Activated naive CD8-positive, alpha-beta T cell treated with anti-CD3 and anti-CD28 coated beads, Interleukin-2, amount 10 ng/mL, durations not matched to agents 7 days and 5 days (primary cell): ENCODE measurements around the gene CEP63. TPM values are rescaled to one million over a fixed set of nuclear protein-coding genes. Genes with fewer than 3 reads are reported as not detected.
A peak's percentile ranks its signal among the peaks of the same experiment; 100 is the strongest.

ENCODE experiments used
- ATAC-seq: fragments of 150-1000 bp; cut with Tn5 transposase; one replicate; pipeline ENCODE4 v1.10.0; 2021; ENCODE audit warnings: low read depth, moderate library complexity
- POLR2A ChIA-PET: fragments of 350-600 bp; sonication (Branson Sonifier 250); formaldehyde crosslinking; loops from one replicate; lab custom pipeline; 2021; ENCODE audit warnings: antibody characterized with exemption; lab: Charles Lee
- DNase-seq: peaks from one replicate; pipeline ENCODE4 v3.0.0; 2021
- H3K27ac Mint-ChIP-seq: one replicate; pipeline ENCODE4 v1.8.0; 2022; ENCODE audit warnings: mild to moderate bottlenecking, mixed read lengths
- H3K27me3 Mint-ChIP-seq: one replicate; pipeline ENCODE4 v1.8.0; 2022; ENCODE audit warnings: mild to moderate bottlenecking, moderate library complexity, mixed read lengths
- H3K36me3 Mint-ChIP-seq: one replicate; pipeline ENCODE4 v1.8.0; 2021; ENCODE audit warnings: mild to moderate bottlenecking, mixed read lengths
- H3K4me1 Mint-ChIP-seq: one replicate; pipeline ENCODE4 v1.8.0; 2021; ENCODE audit warnings: mixed read lengths
- H3K4me3 Mint-ChIP-seq: one replicate; pipeline ENCODE4 v1.8.0; 2022; ENCODE audit warnings: mild to moderate bottlenecking, moderate library complexity, mixed read lengths
- H3K9me3 Mint-ChIP-seq: one replicate; pipeline ENCODE4 v1.8.0; 2021; ENCODE audit warnings: mixed read lengths
- total RNA-seq, 2 experiments: library from RNA; stranded (reverse); gene quantifications; one replicate each; pipeline ENCODE4 v1.2.3, GENCODE V29; 2021

Gene CEP63
- total RNA-seq, 2 experiments from 2014 or later, result 25.2 to 26.3 TPM

DNA sequence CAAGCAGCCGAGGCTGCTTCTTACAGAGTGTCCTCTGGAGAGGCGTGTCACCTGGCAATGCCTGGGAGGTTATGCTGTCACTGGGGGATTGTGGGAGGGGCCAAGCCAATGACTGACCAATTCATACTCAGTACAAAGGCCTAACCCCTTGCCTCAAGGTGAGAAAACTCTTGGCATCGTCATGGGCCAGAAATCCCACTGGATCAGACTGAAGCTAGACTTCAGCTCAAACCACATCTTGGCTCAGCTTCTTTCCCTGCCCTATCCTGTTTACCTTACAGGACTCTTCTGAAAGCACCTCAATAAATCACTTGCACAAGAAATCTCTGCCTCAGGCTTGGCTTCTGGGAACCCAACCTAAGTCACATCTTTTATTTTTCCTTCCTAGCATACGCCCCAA is 9.6 kb upstream of the CEP63 start:
- no peaks in the 10 kb centered on the region for H3K4me1 Mint-ChIP-seq
- no peak for DNase-seq
- no peak for ATAC-seq
- no peak overlapping the region for H3K4me3 Mint-ChIP-seq
- POLR2A ChIA-PET, result interaction anchor here (1.5 kb wide), 1 partner anchor 9 kb away, joined by 3 read pairs; the partner anchor contains the start of genes ANAPC13 and CEP63
- no peaks in the 10 kb centered on the region for H3K27me3 Mint-ChIP-seq
- peaks cover 2% of the 10 kb centered on the region for H3K36me3 Mint-ChIP-seq
- H3K9me3 Mint-ChIP-seq, result no peaks in the 10 kb centered on the region
- no peak overlapping the region for H3K27ac Mint-ChIP-seq

DNA sequence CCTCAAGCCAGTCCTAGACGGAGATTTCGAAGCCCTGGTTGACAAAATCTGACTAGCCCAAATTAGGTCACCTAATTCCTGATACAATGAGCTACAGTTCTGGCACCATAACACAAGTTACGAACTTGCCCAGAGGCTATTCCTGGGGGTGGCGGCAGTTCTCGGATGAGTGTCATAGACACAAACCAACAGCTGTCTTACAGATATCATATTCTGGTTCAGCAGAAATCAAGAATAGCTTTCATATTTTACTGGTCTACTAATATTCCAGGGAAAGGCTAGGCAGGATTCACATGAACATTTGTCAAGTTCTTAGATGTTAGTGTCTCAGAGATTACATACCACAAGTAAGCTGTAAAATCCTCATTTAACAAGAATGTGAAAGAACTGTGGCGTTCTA is 8.9 kb upstream of the CEP63 start:
- POLR2A ChIA-PET, result interaction anchor here (0.9 kb wide), 1 partner anchor 9 kb away, joined by 5 read pairs; the partner anchor contains the start of genes ANAPC13 and CEP63
- ATAC-seq (no peak), DNase-seq (no peak)
- Mint-ChIP-seq H3K4me3 (no peak overlapping the region), H3K36me3 (peaks cover 2% of the 10 kb centered on the region), H3K9me3 (no peaks in the 10 kb centered on the region), H3K4me1 (no peaks in the 10 kb centered on the region), H3K27ac (no peak overlapping the region), H3K27me3 (no peaks in the 10 kb centered on the region)

DNA sequence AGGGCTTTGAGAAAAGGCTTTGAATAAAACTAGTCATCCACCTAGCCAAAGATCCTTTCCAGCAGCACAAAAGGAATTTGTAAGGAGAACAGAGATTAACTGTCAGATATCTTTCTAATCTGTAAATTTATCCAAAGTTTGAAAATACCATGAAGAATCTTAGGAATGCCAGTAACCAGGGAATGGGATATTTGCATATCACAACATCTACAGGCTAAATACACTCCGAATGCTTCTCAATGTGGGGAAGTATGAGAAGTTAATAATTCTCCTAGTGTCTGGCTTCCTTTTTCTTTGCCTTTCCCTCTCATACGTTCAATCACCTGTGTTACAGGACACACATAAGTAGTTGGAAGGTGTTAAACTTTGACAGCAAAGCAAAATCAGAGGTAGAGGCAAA is 7.9 kb upstream of the CEP63 start:
- Mint-ChIP-seq H3K27me3 (no peaks in the 10 kb centered on the region), H3K4me3 (no peak overlapping the region), H3K4me1 (peaks cover 5% of the 10 kb centered on the region), H3K27ac (no peak overlapping the region), H3K9me3 (no peaks in the 10 kb centered on the region), H3K36me3 (peaks cover 7% of the 10 kb centered on the region)
- ATAC-seq (no peak), DNase-seq (no peak)
- POLR2A ChIA-PET, result no interaction called here

DNA sequence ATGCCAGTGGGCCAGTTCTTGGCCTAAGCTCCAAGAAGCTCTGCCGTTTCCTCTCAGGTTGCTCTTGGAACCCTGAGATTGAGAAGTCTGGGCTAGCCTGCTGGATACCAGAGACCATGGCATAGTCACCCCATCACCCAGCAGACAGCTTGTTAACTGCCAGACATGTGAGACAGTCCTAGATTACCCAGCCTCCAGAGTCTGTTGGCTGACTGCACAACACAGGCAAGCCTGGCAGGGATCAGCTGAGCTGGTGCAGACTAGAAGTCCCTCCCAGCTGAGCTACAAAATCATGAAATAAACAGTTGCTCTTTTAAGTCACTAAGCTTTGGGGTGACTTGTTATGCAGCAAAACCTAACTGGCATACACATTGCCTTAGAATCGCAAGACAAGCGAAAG is 5.3 kb upstream of the CEP63 start:
- Mint-ChIP-seq H3K27me3 (no peaks in the 10 kb centered on the region), H3K4me3 (no peak overlapping the region), H3K9me3 (no peaks in the 10 kb centered on the region), H3K4me1 (peaks cover 15% of the 10 kb centered on the region), H3K36me3 (peaks cover 9% of the 10 kb centered on the region), H3K27ac (no peak overlapping the region)
- POLR2A ChIA-PET, result no interaction called here
- DNase-seq (no peak), ATAC-seq (no peak)

DNA sequence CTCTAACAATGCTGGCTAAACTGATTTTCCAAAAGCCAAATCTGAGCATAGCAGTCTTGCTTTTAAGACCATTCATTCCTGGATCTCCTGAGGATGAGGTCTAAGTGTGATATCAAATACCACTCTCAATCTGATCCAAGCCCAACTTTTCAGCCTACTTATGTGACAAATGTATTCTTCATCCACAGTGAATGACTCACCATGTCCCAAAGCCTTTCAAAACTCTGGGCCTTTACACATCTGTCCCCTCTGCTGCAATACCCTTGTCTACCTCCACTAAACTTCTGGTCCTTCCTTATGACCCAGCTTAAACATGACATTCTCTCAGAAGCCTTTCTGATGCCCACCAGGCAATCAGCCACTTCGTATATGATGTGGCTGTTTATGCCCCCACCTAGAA is 4.7 kb upstream of the CEP63 start:
- Mint-ChIP-seq H3K4me1 (peaks cover 15% of the 10 kb centered on the region), H3K9me3 (no peaks in the 10 kb centered on the region), H3K4me3 (no peak overlapping the region), H3K36me3 (peaks cover 9% of the 10 kb centered on the region), H3K27me3 (no peaks in the 10 kb centered on the region), H3K27ac (no peak overlapping the region)
- POLR2A ChIA-PET, result no interaction called here
- DNase-seq (no peak), ATAC-seq (no peak)

DNA sequence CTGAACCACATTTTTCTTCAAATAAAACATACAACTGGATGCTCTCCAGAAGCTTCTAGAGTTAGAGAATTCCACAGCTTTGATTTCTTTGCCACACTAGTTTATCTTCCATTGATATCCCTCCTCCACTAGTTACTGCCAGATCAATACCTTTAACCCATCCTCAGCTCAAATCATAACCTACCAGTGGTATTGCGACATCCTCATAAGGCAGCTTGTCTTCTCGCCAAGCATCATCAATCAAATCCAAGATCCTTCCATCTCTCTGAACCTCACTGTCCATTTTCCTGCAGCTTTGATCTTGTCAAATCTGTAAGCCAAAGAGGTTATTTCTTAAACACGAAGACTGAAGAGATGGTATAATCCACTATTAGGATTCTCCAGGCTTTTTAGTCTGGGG is 3.2 kb upstream of the CEP63 start:
- POLR2A ChIA-PET, result no interaction called here
- no peak for DNase-seq
- Mint-ChIP-seq H3K4me1 (peaks cover 25% of the 10 kb centered on the region), H3K36me3 (peaks cover 9% of the 10 kb centered on the region), H3K27ac (no peak overlapping the region), H3K4me3 (no peak overlapping the region), H3K9me3 (no peaks in the 10 kb centered on the region), H3K27me3 (no peaks in the 10 kb centered on the region)
- ATAC-seq, result no peak

DNA sequence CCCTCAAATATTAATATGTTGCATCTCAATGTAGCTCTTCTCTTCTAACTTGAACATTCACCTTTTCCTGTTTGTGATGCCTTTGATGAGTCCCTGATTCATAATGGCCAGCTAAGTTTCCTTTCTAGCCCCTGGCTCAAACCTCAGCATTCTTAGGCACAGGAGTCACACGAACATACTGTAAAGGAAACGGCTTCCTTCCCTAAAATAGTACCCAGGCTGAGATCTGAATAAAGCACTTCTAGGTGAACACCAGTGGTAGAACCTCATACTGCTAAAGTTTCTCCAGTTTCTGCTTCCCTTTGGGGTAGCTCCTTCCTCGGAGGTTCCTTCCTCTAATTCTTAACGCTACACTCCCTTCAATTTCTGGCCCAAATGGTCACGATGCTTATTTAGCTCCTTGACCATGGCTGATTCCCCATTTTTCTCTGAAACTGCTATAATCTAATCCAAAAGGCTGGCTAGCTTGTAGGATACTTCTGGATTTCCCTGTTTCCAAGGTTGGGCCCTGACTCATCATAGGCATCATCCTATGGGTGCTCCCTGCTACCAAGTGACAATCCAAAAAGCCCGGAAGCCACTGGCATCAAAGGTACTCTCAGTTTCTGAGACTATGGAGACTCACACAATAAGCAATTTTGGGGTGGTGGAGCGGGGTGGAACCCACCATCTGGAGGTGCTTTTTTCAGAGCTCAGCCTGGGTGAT is 2.5 kb upstream of the CEP63 start:
- Mint-ChIP-seq H3K36me3 (peaks cover 12% of the 10 kb centered on the region), H3K27ac (no peak overlapping the region), H3K9me3 (no peaks in the 10 kb centered on the region)

DNA sequence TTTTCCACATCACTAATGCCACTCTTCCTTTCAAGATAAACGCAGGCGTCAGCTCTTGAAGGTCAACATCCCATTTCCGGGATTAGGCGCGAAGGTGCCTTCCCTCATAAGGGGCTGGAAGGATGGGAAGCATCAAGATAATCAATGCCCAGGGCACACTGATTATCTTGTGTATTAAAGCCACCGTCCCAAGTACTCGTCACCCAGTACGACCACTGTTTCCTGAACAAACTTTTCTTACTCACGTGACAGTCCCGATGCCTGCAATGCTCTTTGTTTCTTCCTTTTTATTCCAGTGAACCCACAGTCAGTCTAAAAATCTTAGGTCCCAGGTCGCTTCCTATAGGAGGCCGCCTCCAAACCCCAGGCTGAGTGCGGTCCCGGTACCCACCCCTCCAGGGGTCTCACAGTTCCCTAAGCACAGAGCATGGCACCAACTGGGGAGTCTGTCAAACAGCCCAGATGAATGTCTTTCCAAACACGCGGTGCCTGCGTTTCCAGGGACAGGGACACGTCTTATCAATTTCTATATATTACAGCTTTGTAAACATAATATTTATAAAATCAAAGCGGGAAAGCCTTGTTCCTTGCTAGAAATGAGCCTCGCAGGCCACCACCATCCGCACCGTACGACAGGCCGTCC is 661 bp upstream of the CEP63 start:
- Mint-ChIP-seq H3K36me3 (peaks cover 12% of the 10 kb centered on the region), H3K4me1 (peaks cover 32% of the 10 kb centered on the region), H3K4me3 (peak overlapping the region; percentile 96), H3K27ac (peak overlapping the region; percentile 99), H3K9me3 (no peaks in the 10 kb centered on the region), H3K27me3 (no peaks in the 10 kb centered on the region)
- DNase-seq (no peak), ATAC-seq (peak; percentile 10)
- POLR2A ChIA-PET, result interaction anchor here (0.6 to 1.5 kb wide), 5 partner anchors 8 to 912 kb away, joined by 3 to 5 read pairs (median 3); partner anchors contain the start of genes CDV3 and RYK

More for the DNA sequence above, 2.5 kb upstream of the CEP63 start:
- DNase-seq, result no peak
- no peak overlapping the region for H3K4me3 Mint-ChIP-seq
- peaks cover 32% of the 10 kb centered on the region for H3K4me1 Mint-ChIP-seq
- POLR2A ChIA-PET, result no interaction called here
- ATAC-seq, result no peak
- no peaks in the 10 kb centered on the region for H3K27me3 Mint-ChIP-seq

DNA sequence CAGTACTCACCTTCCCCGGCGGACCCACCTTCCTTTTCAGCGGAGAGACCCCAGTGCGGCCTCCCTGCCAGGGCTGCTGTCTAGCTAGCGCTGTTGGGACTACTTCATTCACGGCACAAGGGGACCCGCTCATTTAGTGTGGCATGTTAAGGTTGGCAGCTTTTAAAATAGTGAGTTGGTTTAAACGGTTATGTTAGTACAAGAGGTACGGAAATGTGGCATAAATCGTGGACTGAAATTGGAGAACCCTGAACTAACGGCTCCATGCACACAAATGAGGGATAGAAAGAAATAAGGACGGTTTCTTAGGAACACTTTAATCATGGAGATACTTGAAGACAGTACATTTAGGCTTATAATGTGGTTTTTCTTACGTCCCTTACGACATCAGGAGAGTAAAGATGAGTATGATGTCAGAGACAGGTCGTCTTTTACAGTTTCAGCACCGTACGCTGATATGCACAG is 752 bp downstream of the CEP63 start:
- DNase-seq (no peak), ATAC-seq (peak; percentile 21)
- Mint-ChIP-seq H3K4me3 (peak overlapping the region; percentile 96), H3K36me3 (peaks cover 12% of the 10 kb centered on the region), H3K27ac (peak overlapping the region; percentile 99), H3K9me3 (no peaks in the 10 kb centered on the region), H3K27me3 (no peaks in the 10 kb centered on the region), H3K4me1 (peaks cover 32% of the 10 kb centered on the region)
- POLR2A ChIA-PET, result interaction anchor here (1.0 to 1.6 kb wide), 6 partner anchors 9 to 913 kb away, joined by 3 to 6 read pairs (median 5); partner anchors contain the start of genes CDV3 and RYK

DNA sequence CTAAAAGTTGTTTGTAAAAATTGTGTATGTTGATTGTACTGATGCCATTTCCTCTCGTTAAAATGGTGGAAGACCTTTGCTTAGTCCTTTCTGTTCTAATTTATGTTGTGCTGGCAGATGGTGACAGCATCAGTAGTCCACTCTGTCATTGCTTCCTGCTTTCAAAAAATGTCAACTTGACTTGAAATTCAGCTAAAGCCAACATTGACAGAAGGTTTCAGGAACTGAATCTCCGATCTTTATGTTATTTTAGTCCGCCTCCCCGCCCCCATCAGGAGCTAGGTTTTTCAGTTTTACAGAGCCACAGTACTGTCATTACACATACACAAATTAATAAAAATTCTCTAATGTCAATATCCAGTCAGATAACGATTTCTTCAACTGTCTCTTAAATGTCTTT is 1.5 kb downstream of the CEP63 start:
- peaks cover 31% of the 10 kb centered on the region for H3K4me1 Mint-ChIP-seq
- H3K9me3 Mint-ChIP-seq, result no peaks in the 10 kb centered on the region
- no peaks in the 10 kb centered on the region for H3K27me3 Mint-ChIP-seq
- DNase-seq (no peak), ATAC-seq (no peak)
- H3K36me3 Mint-ChIP-seq, result peaks cover 11% of the 10 kb centered on the region
- H3K4me3 Mint-ChIP-seq, result peak overlapping the region; percentile 65
- H3K27ac Mint-ChIP-seq, result peak overlapping the region; percentile 60
- POLR2A ChIA-PET, result interaction anchor here (1.3 to 1.6 kb wide), 3 partner anchors 8 to 237 kb away, joined by 3 to 6 read pairs (median 5); partner anchors contain the start of gene RYK

DNA sequence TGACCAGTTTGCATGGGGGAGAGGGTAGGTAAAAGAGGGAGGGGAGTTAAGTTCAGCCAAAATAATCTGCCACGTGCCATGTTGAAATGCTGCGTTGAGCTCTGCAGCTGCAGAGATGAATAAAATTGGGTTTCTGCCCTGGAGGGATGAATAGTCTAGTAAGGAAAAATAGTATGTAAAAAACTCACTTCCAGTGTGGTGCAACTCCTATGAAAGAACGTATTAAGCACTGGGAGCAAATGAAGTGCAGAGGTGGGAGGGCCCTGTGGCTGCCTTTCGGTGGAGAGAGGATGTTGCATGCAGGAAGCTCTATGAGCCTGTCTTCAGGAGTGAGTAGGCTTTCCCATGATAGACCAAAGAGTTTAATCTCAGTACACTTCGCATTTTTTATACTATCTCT is 8.6 kb downstream of the CEP63 start:
- Mint-ChIP-seq H3K4me3 (no peak overlapping the region), H3K36me3 (peaks cover 43% of the 10 kb centered on the region), H3K4me1 (peaks cover 34% of the 10 kb centered on the region), H3K27me3 (no peaks in the 10 kb centered on the region), H3K27ac (no peak overlapping the region), H3K9me3 (peaks cover 6% of the 10 kb centered on the region)
- no peak for DNase-seq
- ATAC-seq, result no peak
- POLR2A ChIA-PET, result interaction anchor here (1.4 kb wide), 1 partner anchor 8 kb away, joined by 6 read pairs; no protein-coding TSS in a partner anchor

DNA sequence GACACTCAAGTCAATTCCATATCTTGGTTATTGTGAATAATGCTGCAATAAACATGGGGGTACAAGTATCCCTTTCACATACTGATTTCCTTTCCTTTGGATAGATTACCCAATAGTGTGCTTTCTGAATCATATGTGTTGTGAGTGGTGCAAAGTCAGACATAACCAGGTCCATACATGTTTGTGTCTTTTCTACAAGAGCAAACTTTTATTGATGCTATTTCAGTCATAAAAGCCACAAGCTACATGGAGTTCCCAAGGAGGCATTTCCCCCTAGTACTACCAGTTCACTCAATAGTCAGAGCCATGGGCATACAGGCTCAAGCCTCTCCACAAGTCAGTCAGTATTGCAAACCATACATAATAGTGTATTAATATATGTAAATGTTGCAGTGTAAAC is 10.1 kb downstream of the CEP63 start:
- Mint-ChIP-seq H3K9me3 (peaks cover 11% of the 10 kb centered on the region), H3K4me1 (peaks cover 34% of the 10 kb centered on the region), H3K4me3 (no peak overlapping the region), H3K27ac (no peak overlapping the region), H3K27me3 (no peaks in the 10 kb centered on the region), H3K36me3 (peaks cover 53% of the 10 kb centered on the region)
- ATAC-seq (no peak), DNase-seq (no peak)
- POLR2A ChIA-PET, result interaction anchor here (1.4 kb wide), 1 partner anchor 9 kb away, joined by 6 read pairs; no protein-coding TSS in a partner anchor

DNA sequence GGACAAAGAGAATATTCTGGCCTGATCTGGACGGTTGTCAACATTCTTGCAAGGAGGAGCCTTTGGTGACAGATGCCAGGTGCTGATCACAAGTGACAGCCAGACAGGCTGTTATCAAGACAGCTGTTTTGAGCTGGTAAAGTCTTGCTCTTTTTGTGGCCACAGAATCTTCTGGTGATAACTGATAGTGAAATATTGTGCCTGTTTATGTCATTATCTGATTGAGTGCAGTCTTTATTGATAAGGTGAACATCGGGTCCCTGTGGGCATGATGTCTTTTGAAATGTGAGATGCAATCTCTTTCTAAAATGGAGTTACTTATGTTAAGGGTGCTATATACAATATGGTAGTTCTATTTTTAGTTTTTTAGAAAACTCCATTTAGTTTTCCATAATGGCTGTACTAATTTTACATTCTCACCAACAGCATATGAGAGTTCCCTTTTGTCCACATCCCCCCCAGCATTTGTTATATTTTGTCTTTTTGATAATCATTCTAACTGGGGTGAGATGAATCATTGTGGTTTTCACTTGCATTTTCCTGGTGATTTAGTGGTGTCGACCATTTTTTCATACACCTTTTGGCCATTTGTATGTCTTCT is 10.7 kb downstream of the CEP63 start:
- DNase-seq (no peak), ATAC-seq (no peak)
- no peaks in the 10 kb centered on the region for H3K27me3 Mint-ChIP-seq
- H3K9me3 Mint-ChIP-seq, result peaks cover 11% of the 10 kb centered on the region
- POLR2A ChIA-PET, result no interaction called here
- peaks cover 58% of the 10 kb centered on the region for H3K36me3 Mint-ChIP-seq
- peak overlapping the region; percentile 39 for H3K27ac Mint-ChIP-seq
- no peak overlapping the region for H3K4me3 Mint-ChIP-seq
- peaks cover 34% of the 10 kb centered on the region for H3K4me1 Mint-ChIP-seq
